HFF-Myc (cell line): ENCODE results near the gene RSU1.
"Not testable (repeated sequence)": the region's sequence is repeated elsewhere in the genome, so short reads cannot be mapped to it uniquely, and the experiment has no call there.

ENCODE experiments used
- DNase-seq: peaks from one replicate; pipeline ENCODE4 v3.0.0-alpha.2; 2011; ENCODE audit warnings: low read depth; ENCODE audit errors: extremely low read depth
- H3K4me3 ChIP-seq: replicated peaks from 2 replicates; pipeline ENCODE4 v1.5.1; 2011; ENCODE audit warnings: low read depth, mild to moderate bottlenecking, control low read depth, low read length
- TF ChIP-seq, protein P1 (sequence below): IDR thresholded peaks from 2 replicates; pipeline ENCODE4 v1.5.1; 2012; ENCODE audit warnings: mild to moderate bottlenecking, low read depth, low read length, control low read depth; ENCODE audit errors: missing control alignments

RSU1 gene

DNA sequence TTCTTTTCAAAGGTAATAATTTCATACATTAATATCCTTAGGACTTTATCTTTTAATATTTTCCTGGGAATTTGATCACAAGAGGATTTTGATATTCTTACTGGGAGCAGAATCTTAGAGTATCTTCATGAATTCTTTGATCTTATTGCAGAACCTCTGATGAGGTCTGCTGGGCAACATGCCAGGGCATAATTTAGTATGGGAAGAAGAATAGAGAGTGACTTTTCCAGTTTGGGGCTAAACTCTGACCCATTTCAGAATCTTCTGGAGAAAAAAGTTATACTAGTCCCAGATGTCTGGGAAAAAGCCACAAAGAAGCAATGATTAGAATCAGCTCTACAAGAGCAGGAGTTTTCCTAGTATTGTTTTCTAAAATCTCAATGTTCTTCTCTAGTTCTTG, 28.0 kb upstream of the RSU1 start:
- no peak for DNase-seq
- TF ChIP-seq, protein P1, sequence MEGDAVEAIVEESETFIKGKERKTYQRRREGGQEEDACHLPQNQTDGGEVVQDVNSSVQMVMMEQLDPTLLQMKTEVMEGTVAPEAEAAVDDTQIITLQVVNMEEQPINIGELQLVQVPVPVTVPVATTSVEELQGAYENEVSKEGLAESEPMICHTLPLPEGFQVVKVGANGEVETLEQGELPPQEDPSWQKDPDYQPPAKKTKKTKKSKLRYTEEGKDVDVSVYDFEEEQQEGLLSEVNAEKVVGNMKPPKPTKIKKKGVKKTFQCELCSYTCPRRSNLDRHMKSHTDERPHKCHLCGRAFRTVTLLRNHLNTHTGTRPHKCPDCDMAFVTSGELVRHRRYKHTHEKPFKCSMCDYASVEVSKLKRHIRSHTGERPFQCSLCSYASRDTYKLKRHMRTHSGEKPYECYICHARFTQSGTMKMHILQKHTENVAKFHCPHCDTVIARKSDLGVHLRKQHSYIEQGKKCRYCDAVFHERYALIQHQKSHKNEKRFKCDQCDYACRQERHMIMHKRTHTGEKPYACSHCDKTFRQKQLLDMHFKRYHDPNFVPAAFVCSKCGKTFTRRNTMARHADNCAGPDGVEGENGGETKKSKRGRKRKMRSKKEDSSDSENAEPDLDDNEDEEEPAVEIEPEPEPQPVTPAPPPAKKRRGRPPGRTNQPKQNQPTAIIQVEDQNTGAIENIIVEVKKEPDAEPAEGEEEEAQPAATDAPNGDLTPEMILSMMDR, result no peak

DNA sequence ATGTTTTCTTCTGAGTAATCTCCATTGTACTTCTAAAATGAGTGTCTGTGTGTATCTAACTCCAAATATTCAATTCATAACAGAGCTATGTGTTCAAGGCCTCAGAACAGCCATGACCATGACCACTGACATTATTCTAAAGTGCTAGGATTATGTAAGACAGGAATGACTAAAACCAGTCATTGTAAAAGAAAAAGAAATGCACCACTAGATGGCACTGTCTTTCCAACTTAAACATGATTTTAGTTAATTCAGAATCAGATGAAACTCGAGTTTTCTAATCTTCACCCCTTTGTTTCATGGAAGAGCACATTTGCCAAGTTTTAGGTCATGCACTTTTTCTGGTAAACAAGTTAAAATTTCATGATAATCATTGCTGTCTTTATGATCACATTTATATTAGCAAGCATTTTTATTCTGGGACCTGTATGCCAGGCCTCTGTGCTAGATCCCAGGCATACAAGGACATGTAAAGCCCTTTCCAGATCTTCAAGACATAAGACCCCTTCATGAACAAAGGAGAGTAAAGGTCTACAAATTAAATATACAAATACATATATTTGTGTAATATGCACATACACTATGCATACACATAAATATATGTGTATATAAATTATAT, 26.1 kb upstream of the RSU1 start:
- H3K4me3 ChIP-seq, result no peak overlapping the region
- DNase-seq, result peak; percentile 69
- TF ChIP-seq, protein P1, result peak; percentile 5

More for the DNA sequence above, 28.0 kb upstream of the RSU1 start:
- H3K4me3 ChIP-seq, result no peak overlapping the region

DNA sequence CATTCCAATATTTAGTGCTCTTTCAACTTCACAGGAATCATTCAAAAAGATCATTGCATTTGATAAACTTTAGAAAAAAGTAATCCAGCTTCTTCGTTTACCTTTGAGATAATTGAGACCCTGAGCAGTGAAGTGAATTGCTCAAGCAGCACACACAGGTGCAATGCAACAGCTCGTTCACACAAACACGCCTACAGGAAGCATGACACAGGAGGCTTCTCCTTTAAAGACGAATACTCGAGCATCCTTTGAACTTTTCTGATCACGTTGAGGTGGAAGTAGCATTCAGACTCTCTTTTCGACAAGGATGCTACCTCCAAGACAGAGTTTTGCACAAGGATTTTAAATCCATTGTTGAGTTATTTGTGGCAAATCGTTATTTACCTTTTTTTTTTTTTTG, 18.0 kb upstream of the RSU1 start:
- H3K4me3 ChIP-seq, result no peak overlapping the region
- TF ChIP-seq, protein P1, result no peak
- no peak for DNase-seq

DNA sequence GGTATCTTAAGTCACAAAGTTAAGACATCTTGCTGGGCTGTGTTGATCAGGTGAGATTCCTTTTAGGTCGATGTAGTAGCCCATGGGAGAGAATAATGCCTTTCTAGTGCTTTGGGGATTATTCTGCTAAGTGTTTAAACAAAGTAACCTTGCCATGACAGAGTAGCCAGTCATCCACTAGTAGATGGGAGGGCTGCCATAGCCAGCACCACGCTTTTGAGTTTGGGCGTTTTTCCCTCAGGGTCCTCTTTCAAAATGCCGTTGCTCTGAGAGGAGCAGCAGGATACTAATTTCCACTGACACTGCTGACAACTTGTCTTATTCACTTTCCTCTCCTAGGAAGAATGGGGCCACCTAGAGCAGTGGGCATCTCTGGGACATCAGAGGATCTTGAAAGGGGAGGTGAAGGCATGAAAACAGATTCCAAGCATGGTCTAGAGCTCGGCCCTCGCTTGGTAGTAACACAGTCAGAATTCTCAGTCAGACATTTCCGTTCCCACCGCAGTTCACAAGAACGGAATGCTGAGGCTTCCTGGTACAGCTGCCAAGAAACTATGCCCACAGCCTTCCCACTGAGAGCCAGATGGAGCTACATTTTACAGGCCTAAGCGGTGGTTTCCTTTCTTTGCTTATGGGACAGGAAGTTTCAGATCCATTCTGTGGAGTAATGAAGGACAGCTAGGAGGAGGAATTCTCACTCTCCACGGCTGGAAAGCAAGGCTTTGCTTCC, 15.3 kb upstream of the RSU1 start:
- TF ChIP-seq, protein P1, result no peak
- no peak overlapping the region for H3K4me3 ChIP-seq
- peak; percentile 61 for DNase-seq

DNA sequence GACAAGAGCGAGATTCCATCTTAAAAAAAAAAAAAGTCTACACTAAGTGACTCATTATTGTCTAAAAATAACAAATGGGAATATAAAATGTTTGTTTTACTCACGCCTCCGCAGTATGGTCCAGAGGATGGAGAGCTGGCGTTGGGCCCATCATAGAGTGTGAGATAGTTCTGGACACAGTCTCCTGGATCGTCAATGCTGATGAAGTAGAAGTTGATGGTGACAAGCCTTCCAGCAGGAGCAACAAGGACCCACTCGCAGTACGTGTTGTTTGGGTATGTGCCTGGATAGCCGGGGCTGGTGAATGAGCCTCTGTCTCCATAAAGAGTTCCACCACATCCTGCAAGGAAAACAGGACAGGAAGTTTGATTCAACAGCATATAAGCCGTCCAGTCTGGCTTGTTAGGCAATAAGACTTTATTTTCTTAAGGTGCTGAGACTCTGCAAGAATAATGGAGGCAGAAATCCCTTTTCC, 11.5 kb upstream of the RSU1 start:
- TF ChIP-seq, protein P1, result no peak
- DNase-seq, result peak; percentile 52
- no peak overlapping the region for H3K4me3 ChIP-seq

DNA sequence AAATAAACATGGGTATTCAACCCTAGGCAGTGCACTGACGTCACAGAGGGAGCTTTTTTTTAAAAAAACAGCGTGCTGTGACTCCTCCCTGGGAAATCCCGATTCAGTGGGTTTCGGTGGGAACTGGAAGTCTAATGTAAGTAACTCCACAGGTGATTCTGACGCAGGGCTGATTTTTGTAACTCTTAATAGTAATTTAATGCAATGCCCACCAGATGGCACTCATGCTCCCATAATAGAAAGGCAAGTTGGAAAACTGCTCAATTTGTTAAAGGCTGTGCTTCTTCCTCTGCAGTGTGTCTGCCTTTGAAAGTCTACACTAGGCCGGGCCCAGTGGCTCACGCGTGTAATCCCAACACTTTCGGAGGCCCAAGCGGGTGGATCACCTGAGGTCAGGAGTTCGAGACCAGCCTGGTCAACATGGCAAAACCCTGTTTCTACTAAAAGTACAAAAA, 10.9 kb upstream of the RSU1 start:
- DNase-seq, result peak; percentile 74
- TF ChIP-seq, protein P1, result peak; percentile 47
- no peak overlapping the region for H3K4me3 ChIP-seq

DNA sequence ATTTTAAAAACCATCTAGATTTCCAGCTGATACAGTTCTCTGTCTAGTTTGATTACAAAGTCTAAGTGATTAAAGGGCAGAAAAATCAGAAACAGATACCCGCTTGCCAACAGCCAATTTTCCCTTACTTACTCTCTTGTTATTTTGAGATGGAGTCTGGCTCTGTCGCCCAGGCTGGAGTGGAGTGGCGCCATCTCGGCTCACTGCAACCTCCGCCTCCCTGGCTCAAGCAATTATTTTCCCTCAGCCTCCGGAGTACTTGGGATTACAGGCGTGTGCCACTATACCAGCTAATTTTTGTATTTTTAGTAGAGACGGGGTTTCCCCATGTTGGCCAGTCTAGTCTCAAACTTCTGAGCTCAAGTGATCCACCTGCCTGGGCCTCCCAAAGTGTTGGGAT, 10.2 kb upstream of the RSU1 start:
- DNase-seq, H3K4me3 ChIP-seq: not testable (repeated sequence)
